ENCODE results near the gene RAD51. TPM values are rescaled to one million over a fixed set of nuclear protein-coding genes. Genes with fewer than 3 reads are reported as not detected.

The RAD51 gene
- total RNA-seq, 1 experiment from 2014 or later = 22.5 TPM

- Histone ChIP-seq H3K4me1 (replicated peaks; ENCODE audit: insufficient read depth) (peaks cover 54% of the 10 kb centered on the region), H4K20me1 (ENCODE audit: insufficient read depth) (no peaks in the 10 kb centered on the region), H3K4me2 (no peak overlapping the region), H3K9me3 (ENCODE audit: insufficient read depth, low read depth) (no peaks in the 10 kb centered on the region), H3F3A (ENCODE audit: insufficient read depth, low read depth) (peaks cover 41% of the 10 kb centered on the region), H2AFZ (no peak overlapping the region), H3K36me3 (ENCODE audit: low read depth) (no peaks in the 10 kb centered on the region), H3K9me2 (ENCODE audit: insufficient read depth) (no peaks in the 10 kb centered on the region), H3K79me2 (ENCODE audit: low read depth) (no peaks in the 10 kb centered on the region), H3K27ac (no peak overlapping the region), H3K27me3 (ENCODE audit: insufficient read depth, low read depth) (no peaks in the 10 kb centered on the region), H3K4me3 (no peak overlapping the region)
- ChIA-PET CTCF (interaction anchor here (0.5 to 1.1 kb wide), 5 partner anchors 18 to 139 kb away, joined by 3 to 8 read pairs (median 3); no protein-coding TSS in a partner anchor), POLR2A (ENCODE audit: unreplicated experiment) (interaction anchor here (0.5 to 0.7 kb wide), 5 partner anchors 19 to 112 kb away, joined by 3 to 11 read pairs (median 4); no protein-coding TSS in a partner anchor)
- DNase-seq = no peak
- intact Hi-C loops (cut with micrococcal nuclease; ENCODE audit: unreplicated experiment) = no loop called here
- BruUV-seq (replicated peaks) = no TSS peak
- TF ChIP-seq CTCF (conservative IDR thresholded peaks at IDR 0.05) (no peak), EZH2 (IDR thresholded peaks at IDR 0.05; ENCODE audit: low read depth) (no peak)
These were observed 71.3 kb downstream of the RAD51 start for GRCh38 chr15:40766194-40766815.

- H4K20me1 ChIP-seq (ENCODE audit: insufficient read depth) = no peaks in the 10 kb centered on the region
- H3K9me2 ChIP-seq (ENCODE audit: insufficient read depth) = no peaks in the 10 kb centered on the region
- no peak overlapping the region for H3K27ac ChIP-seq
- H3K27me3 ChIP-seq (ENCODE audit: insufficient read depth, low read depth) = no peaks in the 10 kb centered on the region
- peaks cover 47% of the 10 kb centered on the region for H3F3A ChIP-seq (ENCODE audit: insufficient read depth, low read depth)
- POLR2A ChIA-PET (ENCODE audit: unreplicated experiment) = interaction anchor here (0.5 to 0.7 kb wide), 6 partner anchors 20 to 113 kb away, joined by 3 to 11 read pairs (median 4); no protein-coding TSS in a partner anchor
- H3K79me2 ChIP-seq (ENCODE audit: low read depth) = no peaks in the 10 kb centered on the region
- TF ChIP-seq CTCF (conservative IDR thresholded peaks at IDR 0.05) = no peak
- TF ChIP-seq EZH2 (IDR thresholded peaks at IDR 0.05; ENCODE audit: low read depth) = no peak
- no peaks in the 10 kb centered on the region for H3K9me3 ChIP-seq (ENCODE audit: insufficient read depth, low read depth)
- CTCF ChIA-PET = interaction anchor here (0.5 to 1.1 kb wide), 4 partner anchors 18 to 139 kb away, joined by 3 to 8 read pairs (median 4); no protein-coding TSS in a partner anchor
- H3K4me1 ChIP-seq (replicated peaks; ENCODE audit: insufficient read depth) = peaks cover 58% of the 10 kb centered on the region
- no peak overlapping the region for H3K4me2 ChIP-seq
- intact Hi-C loops (cut with micrococcal nuclease; ENCODE audit: unreplicated experiment) = no loop called here
- peak in 1 of 2 experiments; percentile 59 for DNase-seq
- H3K4me3 ChIP-seq = no peak overlapping the region
- no peak overlapping the region for H2AFZ ChIP-seq
- no TSS peak for BruUV-seq (replicated peaks)
- H3K36me3 ChIP-seq (ENCODE audit: low read depth) = no peaks in the 10 kb centered on the region
These were observed 72.2 kb downstream of the RAD51 start for GRCh38 chr15:40766906-40767837.

- ChIA-PET CTCF (no interaction called here), POLR2A (ENCODE audit: unreplicated experiment) (no interaction called here)
These were observed 73.0 kb downstream of the RAD51 start for GRCh38 chr15:40767838-40768500.

More at GRCh38 chr15:40767838-40768500, 73.0 kb downstream of the RAD51 start:
- no TSS peak for BruUV-seq (replicated peaks)
- Histone ChIP-seq H3K27me3 (ENCODE audit: insufficient read depth, low read depth) (no peaks in the 10 kb centered on the region), H2AFZ (no peak overlapping the region), H3K4me3 (no peak overlapping the region), H3F3A (ENCODE audit: insufficient read depth, low read depth) (peaks cover 47% of the 10 kb centered on the region), H4K20me1 (ENCODE audit: insufficient read depth) (no peaks in the 10 kb centered on the region), H3K9me3 (ENCODE audit: insufficient read depth, low read depth) (no peaks in the 10 kb centered on the region), H3K79me2 (ENCODE audit: low read depth) (no peaks in the 10 kb centered on the region), H3K9me2 (ENCODE audit: insufficient read depth) (no peaks in the 10 kb centered on the region), H3K36me3 (ENCODE audit: low read depth) (no peaks in the 10 kb centered on the region), H3K27ac (peak overlapping the region; percentile 83), H3K4me1 (replicated peaks; ENCODE audit: insufficient read depth) (peaks cover 58% of the 10 kb centered on the region), H3K4me2 (peak overlapping the region; percentile 77; the same call in 1 of the 2 replicates)
- intact Hi-C loops (cut with micrococcal nuclease; ENCODE audit: unreplicated experiment) = no loop called here
- DNase-seq = no peak
- no peak for TF ChIP-seq EZH2 (IDR thresholded peaks at IDR 0.05; ENCODE audit: low read depth)
- TF ChIP-seq CTCF (conservative IDR thresholded peaks at IDR 0.05) = no peak

Measured in PC-9 (cell line).